GM12865 (cell line): Measurements from ENCODE around the gene TP53I11.

Experiments used
- DNase-seq: peaks from one replicate; pipeline ENCODE4 v3.0.0; 2010; ENCODE audit warnings: low read depth
- H3K4me3 ChIP-seq: 2 replicates; pipeline ENCODE4 v1.5.1; 2011; ENCODE audit warnings: mild to moderate bottlenecking, low read depth, low read length, control low read depth
- TF ChIP-seq, protein P1 (sequence below): IDR thresholded peaks from 2 replicates; pipeline ENCODE4 v1.5.1; 2011; ENCODE audit warnings: low read length, control low read depth, low read depth, inconsistent platforms; ENCODE audit not compliant: insufficient read depth; ENCODE audit errors: missing control alignments

The TP53I11 gene

DNA sequence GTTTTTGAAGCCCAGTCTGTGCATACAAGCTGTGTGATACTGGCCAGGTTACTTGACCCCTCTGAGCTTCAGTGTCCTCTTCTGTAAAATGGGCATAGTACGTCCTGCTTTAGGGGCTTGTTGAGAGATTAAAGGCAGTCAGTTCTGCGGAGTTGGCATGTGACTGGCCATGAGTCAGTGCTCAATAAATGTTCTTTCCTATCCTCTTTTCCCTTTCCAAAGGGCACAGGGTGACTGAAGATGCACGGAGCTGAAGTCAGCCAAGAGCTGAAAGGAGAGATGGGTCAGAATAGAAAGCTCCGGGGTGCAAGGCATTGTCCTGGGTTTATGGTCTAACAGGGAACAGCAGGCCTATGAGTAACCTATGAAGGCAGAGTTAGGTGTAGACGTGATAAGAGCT lies 48.9 kb downstream of the TP53I11 start:
- no peak overlapping the region for H3K4me3 ChIP-seq
- DNase-seq = no peak
- TF ChIP-seq, protein P1, sequence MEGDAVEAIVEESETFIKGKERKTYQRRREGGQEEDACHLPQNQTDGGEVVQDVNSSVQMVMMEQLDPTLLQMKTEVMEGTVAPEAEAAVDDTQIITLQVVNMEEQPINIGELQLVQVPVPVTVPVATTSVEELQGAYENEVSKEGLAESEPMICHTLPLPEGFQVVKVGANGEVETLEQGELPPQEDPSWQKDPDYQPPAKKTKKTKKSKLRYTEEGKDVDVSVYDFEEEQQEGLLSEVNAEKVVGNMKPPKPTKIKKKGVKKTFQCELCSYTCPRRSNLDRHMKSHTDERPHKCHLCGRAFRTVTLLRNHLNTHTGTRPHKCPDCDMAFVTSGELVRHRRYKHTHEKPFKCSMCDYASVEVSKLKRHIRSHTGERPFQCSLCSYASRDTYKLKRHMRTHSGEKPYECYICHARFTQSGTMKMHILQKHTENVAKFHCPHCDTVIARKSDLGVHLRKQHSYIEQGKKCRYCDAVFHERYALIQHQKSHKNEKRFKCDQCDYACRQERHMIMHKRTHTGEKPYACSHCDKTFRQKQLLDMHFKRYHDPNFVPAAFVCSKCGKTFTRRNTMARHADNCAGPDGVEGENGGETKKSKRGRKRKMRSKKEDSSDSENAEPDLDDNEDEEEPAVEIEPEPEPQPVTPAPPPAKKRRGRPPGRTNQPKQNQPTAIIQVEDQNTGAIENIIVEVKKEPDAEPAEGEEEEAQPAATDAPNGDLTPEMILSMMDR = no peak

DNA sequence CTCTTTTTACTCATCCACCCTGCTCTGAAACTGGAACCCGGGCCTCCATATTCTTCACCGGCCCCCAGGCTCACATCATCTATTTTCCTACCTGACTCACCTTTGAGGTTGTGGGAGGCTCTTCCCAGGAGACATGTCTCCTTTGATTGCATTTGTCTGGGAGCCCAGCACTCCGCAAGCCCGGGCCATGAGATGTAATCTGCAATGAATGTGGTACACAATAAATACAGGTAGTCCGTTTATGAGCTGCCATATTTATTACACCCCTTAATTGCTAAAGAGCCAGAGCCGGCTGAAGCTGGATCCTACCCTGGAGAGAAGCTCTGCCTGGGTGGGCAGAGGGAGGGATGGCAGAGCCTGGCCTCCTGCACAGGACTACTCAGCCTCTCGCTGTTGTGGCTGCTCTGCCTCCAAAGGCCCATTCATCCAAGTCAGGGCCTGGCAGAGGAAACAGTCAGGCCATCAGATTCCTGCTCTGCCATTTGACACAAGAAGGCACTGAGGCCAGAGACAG lies 49.5 kb downstream of the TP53I11 start:
- no peak for DNase-seq
- no peak overlapping the region for H3K4me3 ChIP-seq
- TF ChIP-seq, protein P1 = no peak

DNA sequence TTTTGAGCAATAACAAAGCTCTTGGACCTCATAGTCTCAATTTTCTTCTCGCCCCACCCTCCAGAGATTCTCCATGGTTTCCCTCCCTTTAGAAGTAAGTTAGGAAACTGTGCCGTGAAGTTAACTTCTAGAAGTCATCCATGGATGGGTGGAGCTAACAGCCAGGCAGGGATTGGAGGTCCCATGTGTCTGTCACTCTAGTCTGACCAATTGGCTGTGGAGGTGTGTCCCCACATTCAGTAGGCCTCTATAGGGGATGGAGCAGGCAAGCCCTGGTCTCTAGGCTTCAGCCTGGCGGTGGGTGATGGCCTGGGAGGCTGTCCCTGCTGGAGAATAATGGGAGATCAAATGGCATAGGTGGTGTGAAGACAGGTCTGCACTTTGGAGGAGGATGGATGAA lies 50.7 kb downstream of the TP53I11 start:
- TF ChIP-seq, protein P1 = no peak
- H3K4me3 ChIP-seq = no peak overlapping the region
- peak; percentile 71 for DNase-seq

- H3K4me3 ChIP-seq = no peak overlapping the region
- peak; percentile 62 for DNase-seq
- TF ChIP-seq, protein P1 = peak; percentile 86
These were observed 56.7 kb downstream of the TP53I11 start for GRCh38 chr11:44893846-44894617.

- DNase-seq = no peak
- TF ChIP-seq, protein P1 = no peak
- no peak overlapping the region for H3K4me3 ChIP-seq
These were observed 57.3 kb downstream of the TP53I11 start for GRCh38 chr11:44893308-44893822.

- TF ChIP-seq, protein P1 = no peak
- DNase-seq = no peak
- no peak overlapping the region for H3K4me3 ChIP-seq
These were observed 57.8 kb downstream of the TP53I11 start for GRCh38 chr11:44892843-44893242.
